Measurements from ENCODE around the gene SIMC1.
"Not testable (repeated sequence)": the region's sequence is repeated elsewhere in the genome, so short reads cannot be mapped to it uniquely, and the experiment has no call there.

DNA sequence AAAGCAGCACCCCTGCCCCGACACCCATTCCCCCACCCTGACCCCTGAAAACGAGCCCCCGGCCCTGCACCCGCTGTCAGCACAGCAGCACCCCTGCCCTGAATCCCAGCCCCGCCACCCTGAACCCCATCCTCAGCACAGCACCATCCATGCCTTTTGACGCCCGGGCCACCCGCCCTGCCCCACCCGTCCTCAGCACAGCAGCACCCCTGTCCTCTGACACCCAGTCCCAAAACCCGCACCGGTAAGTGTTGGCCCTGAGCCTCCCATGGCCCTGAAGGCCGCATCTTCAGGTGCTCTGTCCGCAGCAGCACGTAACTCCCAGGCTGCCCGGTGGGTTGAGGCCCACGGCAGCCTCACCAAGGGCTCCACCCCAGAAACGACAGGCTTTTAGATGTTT lies 44.6 kb upstream of the SIMC1 start:
- TF ChIP-seq, protein P1, sequence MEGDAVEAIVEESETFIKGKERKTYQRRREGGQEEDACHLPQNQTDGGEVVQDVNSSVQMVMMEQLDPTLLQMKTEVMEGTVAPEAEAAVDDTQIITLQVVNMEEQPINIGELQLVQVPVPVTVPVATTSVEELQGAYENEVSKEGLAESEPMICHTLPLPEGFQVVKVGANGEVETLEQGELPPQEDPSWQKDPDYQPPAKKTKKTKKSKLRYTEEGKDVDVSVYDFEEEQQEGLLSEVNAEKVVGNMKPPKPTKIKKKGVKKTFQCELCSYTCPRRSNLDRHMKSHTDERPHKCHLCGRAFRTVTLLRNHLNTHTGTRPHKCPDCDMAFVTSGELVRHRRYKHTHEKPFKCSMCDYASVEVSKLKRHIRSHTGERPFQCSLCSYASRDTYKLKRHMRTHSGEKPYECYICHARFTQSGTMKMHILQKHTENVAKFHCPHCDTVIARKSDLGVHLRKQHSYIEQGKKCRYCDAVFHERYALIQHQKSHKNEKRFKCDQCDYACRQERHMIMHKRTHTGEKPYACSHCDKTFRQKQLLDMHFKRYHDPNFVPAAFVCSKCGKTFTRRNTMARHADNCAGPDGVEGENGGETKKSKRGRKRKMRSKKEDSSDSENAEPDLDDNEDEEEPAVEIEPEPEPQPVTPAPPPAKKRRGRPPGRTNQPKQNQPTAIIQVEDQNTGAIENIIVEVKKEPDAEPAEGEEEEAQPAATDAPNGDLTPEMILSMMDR (IDR thresholded peaks at IDR 0.05; ENCODE audit: borderline replicate concordance, extremely low read depth, low read length, poor library complexity, severe bottlenecking): not testable (repeated sequence)
- TF ChIP-seq EZH2 (IDR thresholded peaks at IDR 0.05; ENCODE audit: borderline replicate concordance, low read depth, low read length, severe bottlenecking): not testable (repeated sequence)

All from DND-41 (cell line).